Tibial nerve (tissue), 4 donors: ENCODE measurements around the gene XPO5. TPM values are rescaled to one million over a fixed set of nuclear protein-coding genes. Genes with fewer than 3 reads are reported as not detected.

Experiments used
- DNase-seq, 2 donors: peaks; one replicate each; pipeline ENCODE4 v3.0.0-alpha.2; 2019; ENCODE audit warnings: low spot score in 2 of 2
- H3K27ac ChIP-seq, 4 donors: fragments of 200-600 bp; sonication (generic) in 3 of 4; one replicate each; pipeline ENCODE4 v1.5.1; 2017 to 2019; ENCODE audit warnings: mild to moderate bottlenecking in 1 of 4
- H3K27me3 ChIP-seq, 2 donors: fragments of 200-600 bp; sonication (generic) in 1 of 2; one replicate each; pipeline versions ENCODE4 v1.5.1 to v1.6.0; 2017 to 2019
- H3K36me3 ChIP-seq, 3 donors: fragments of 200-600 bp; sonication (generic); one replicate each; pipeline ENCODE4 v1.5.1; 2018 to 2019
- H3K4me1 ChIP-seq, 4 donors: fragments of 200-600 bp; sonication (generic) in 3 of 4; one replicate each; pipeline ENCODE4 v1.5.1; 2017 to 2019
- H3K4me3 ChIP-seq, 4 donors: fragments of 200-600 bp; sonication (generic) in 3 of 4; one replicate each; pipeline ENCODE4 v1.5.1; 2017 to 2019; ENCODE audit warnings: mild to moderate bottlenecking in 1 of 4, moderate library complexity in 1 of 4
- H3K9me3 ChIP-seq, 4 donors: fragments of 200-600 bp; sonication (generic) in 3 of 4; one replicate each; pipeline ENCODE4 v1.5.1; 2017 to 2019
- EP300 ChIP-seq, 2 donors: sonication (generic); formaldehyde crosslinking; IDR thresholded peaks; one replicate each; pipeline ENCODE4 v1.6.1; 2017; ENCODE audit warnings: antibody characterized with exemption in 2 of 2, mild to moderate bottlenecking in 1 of 2
- POLR2A ChIP-seq, 2 donors: fragments of 450-650 bp; IDR thresholded peaks; one replicate each; pipeline ENCODE4 v1.6.1; 2017; ENCODE audit warnings: antibody characterized with exemption in 2 of 2, mild to moderate bottlenecking in 2 of 2, moderate library complexity in 2 of 2
- WGBS, 2 donors: methylation state at CpG; one replicate each; pipeline ENCODE4 v1.1.5; 2018; 5-methylcytosine and 5-hydroxymethylcytosine counted together
- total RNA-seq, 4 donors: library from RNA; depleted of rRNA; stranded (reverse); fragments of >200 nt; gene quantifications; one replicate each; pipeline ENCODE4 v1.1.0, GENCODE V29; 2016
- TF ChIP-seq, protein P1 (sequence below), 5 experiments: fragments of 200-600 bp in 3 of 5; fragments of 450-650 bp in 2 of 5; sonication (generic) in 3 of 5; IDR thresholded peaks; one replicate each; pipeline ENCODE4 v1.5.1; 2016 to 2019; ENCODE audit warnings: antibody characterized with exemption in 5 of 5, mild to moderate bottlenecking in 3 of 5, moderate library complexity in 2 of 5

XPO5 gene
- total RNA-seq, 4 donors from 2014 or later, result 12.5 to 38.3 (median 32.8) TPM

DNA sequence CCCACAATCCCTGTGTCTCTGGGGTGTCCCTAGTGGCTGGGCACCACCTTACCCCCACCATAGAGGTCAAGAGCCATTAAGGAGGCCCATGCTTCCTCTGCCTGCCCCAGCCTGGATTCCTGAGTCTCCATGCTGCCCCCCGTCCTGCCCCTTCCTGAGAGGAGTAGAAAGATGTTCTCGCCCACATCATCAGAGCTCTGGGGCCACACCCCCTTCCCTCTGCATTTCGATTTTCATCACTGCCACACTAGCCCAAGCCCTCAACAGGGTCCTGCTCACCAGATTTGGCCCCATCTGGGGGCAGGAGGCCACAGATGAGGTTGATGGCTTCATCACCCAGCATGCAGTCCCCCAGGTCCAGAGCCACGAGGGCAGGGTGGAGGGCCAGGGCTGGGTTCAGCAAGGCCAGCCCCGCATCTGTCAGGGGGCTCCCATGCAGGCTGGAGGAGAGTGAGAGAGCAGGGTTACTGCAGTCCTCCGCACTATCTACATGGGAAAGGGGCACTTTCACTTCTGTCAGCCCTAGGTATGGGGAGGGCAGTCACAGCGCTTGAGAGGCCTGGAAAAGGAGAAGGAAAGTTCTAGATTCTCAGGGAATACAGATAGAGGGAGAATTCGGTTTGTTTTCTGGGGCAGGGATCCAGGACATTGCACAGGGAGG is 67.2 kb downstream of the XPO5 start:
- WGBS, 2 donors, result 58 to 67% methylated on average over 7 to 8 of the region's 8 CpGs
- no peaks in the 10 kb centered on the region for H3K27me3 ChIP-seq
- no peak for TF ChIP-seq EP300 (IDR thresholded peaks at IDR 0.05)
- TF ChIP-seq, protein P1, sequence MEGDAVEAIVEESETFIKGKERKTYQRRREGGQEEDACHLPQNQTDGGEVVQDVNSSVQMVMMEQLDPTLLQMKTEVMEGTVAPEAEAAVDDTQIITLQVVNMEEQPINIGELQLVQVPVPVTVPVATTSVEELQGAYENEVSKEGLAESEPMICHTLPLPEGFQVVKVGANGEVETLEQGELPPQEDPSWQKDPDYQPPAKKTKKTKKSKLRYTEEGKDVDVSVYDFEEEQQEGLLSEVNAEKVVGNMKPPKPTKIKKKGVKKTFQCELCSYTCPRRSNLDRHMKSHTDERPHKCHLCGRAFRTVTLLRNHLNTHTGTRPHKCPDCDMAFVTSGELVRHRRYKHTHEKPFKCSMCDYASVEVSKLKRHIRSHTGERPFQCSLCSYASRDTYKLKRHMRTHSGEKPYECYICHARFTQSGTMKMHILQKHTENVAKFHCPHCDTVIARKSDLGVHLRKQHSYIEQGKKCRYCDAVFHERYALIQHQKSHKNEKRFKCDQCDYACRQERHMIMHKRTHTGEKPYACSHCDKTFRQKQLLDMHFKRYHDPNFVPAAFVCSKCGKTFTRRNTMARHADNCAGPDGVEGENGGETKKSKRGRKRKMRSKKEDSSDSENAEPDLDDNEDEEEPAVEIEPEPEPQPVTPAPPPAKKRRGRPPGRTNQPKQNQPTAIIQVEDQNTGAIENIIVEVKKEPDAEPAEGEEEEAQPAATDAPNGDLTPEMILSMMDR (IDR thresholded peaks at IDR 0.05), result no peak
- TF ChIP-seq POLR2A (IDR thresholded peaks at IDR 0.05), result no peak
- no peak overlapping the region for H3K4me3 ChIP-seq
- no peak for DNase-seq
- peaks cover 0 to 58% (median 19%) of the 10 kb centered on the region in 3 donors for H3K36me3 ChIP-seq
- H3K27ac ChIP-seq, result no peak overlapping the region
- peaks cover 0 to 32% (median 11%) of the 10 kb centered on the region in 4 donors for H3K4me1 ChIP-seq
- H3K9me3 ChIP-seq, result no peaks in the 10 kb centered on the region

DNA sequence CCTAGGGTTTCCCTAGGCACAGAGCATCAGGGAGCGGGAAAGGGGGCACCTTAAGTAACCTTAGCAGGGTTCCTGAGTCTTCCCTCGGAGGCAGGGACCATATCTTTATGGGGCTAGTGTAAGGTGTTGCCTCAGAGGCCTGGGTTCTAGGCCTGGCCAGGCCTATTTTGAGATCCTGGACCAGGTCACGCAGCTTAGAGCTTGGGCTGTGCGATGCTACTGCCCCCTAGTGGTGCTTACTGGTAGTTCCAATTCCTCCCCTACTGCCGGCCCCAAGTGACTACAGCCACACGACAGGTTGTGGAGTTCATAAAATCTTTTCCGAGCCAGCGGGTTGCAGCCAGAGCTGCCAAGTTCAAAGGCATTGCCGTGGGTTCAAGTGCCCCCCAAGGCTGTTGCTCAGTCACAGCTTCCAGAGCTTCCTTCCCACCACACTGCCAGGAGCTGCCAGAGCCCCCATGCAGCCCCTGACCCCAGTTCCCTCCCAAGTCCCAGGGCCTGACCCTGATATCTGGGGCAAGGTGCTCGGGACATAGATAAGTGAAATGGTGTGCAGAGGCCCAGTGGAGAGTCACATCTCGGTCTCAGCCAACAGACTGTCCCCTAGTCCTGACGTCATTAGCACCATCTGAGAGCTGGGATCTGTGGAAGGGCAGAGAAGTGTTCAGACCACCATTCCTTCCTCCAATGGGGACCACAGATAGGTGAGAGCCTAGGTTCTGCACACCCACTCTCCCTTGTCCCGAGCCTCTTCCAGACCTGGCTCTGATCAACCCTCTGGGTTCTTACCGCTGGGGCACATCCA is 69.0 kb downstream of the XPO5 start:
- peak overlapping the region in 2 of 4 donors; percentile 21 to 54 for H3K27ac ChIP-seq
- 32 to 33% methylated on average over 9 to 11 of the region's 14 CpGs for WGBS, 2 donors
- H3K4me3 ChIP-seq, result no peak overlapping the region
- H3K4me1 ChIP-seq, result peaks cover 0 to 30% (median 11%) of the 10 kb centered on the region in 4 donors
- no peaks in the 10 kb centered on the region for H3K9me3 ChIP-seq
- peaks cover 2 to 58% (median 9%) of the 10 kb centered on the region in 3 donors for H3K36me3 ChIP-seq
- no peak for TF ChIP-seq EP300 (IDR thresholded peaks at IDR 0.05)
- TF ChIP-seq, protein P1 (IDR thresholded peaks at IDR 0.05), result peak; percentile 92 to 96 (median 93)
- H3K27me3 ChIP-seq, result no peaks in the 10 kb centered on the region
- DNase-seq, result peak; percentile 71 to 87

DNA sequence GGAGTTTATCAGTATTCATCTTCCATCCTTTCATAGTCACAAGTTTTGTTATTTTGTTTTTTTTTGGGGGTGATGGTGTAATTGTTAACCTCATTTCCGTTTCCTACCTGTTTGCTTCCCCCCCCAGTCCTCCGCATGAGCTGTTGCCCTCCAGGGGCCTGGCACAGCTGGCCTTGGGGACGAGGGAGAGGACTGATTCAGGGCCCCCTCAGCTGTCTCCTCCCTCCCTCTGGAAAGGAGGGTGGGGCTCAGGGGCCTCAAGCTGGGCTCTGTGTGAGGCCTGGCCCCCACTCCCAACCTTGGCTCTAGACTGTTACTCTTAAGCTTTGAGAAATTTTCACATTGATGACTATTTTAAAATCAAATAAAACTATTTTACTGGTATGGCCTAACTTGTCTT is 69.7 kb downstream of the XPO5 start:
- TF ChIP-seq POLR2A (IDR thresholded peaks at IDR 0.05), result no peak
- no peak overlapping the region for H3K4me3 ChIP-seq
- peaks cover 2 to 57% (median 5%) of the 10 kb centered on the region in 3 donors for H3K36me3 ChIP-seq
- no peaks in the 10 kb centered on the region for H3K27me3 ChIP-seq
- peak overlapping the region in 2 of 4 donors; percentile 21 to 54 for H3K27ac ChIP-seq
- DNase-seq, result no peak
- no peaks in the 10 kb centered on the region for H3K9me3 ChIP-seq
- H3K4me1 ChIP-seq, result peaks cover 0 to 30% (median 11%) of the 10 kb centered on the region in 4 donors
- WGBS, 2 donors, result 82 to 88% methylated on average over 3 of the region's 3 CpGs

DNA sequence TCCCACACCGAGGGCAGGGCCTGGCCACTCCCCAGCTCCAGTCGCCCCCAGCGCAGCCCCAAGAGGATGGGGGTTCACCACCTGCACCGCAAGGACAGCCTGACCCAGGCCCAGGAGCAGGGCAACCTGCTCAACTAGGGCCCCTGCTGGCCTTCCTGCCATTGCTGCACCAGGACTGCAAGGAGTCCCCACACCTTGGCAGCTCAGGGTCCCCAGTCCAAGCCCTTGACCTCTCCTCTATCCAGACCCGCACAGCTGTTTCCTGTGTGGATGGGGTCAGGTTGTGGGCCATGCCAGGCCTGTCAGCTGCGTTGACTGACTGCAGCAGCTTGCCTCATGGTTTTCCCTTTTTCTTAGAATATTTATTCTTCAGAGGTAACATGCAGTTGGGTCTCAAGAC is 70.1 kb downstream of the XPO5 start:
- 63 to 69% methylated on average over 4 to 5 of the region's 6 CpGs for WGBS, 2 donors
- Histone ChIP-seq H3K4me3 (no peak overlapping the region), H3K36me3 (peaks cover 2 to 57% (median 5%) of the 10 kb centered on the region in 3 donors), H3K27me3 (no peaks in the 10 kb centered on the region), H3K9me3 (no peaks in the 10 kb centered on the region), H3K4me1 (peaks cover 0 to 27% (median 10%) of the 10 kb centered on the region in 4 donors), H3K27ac (peak overlapping the region in 1 of 4 donors; percentile 21)
- TF ChIP-seq POLR2A (IDR thresholded peaks at IDR 0.05) (no peak), EP300 (IDR thresholded peaks at IDR 0.05) (no peak)
- TF ChIP-seq, protein P1 (IDR thresholded peaks at IDR 0.05), result no peak
- no peak for DNase-seq

DNA sequence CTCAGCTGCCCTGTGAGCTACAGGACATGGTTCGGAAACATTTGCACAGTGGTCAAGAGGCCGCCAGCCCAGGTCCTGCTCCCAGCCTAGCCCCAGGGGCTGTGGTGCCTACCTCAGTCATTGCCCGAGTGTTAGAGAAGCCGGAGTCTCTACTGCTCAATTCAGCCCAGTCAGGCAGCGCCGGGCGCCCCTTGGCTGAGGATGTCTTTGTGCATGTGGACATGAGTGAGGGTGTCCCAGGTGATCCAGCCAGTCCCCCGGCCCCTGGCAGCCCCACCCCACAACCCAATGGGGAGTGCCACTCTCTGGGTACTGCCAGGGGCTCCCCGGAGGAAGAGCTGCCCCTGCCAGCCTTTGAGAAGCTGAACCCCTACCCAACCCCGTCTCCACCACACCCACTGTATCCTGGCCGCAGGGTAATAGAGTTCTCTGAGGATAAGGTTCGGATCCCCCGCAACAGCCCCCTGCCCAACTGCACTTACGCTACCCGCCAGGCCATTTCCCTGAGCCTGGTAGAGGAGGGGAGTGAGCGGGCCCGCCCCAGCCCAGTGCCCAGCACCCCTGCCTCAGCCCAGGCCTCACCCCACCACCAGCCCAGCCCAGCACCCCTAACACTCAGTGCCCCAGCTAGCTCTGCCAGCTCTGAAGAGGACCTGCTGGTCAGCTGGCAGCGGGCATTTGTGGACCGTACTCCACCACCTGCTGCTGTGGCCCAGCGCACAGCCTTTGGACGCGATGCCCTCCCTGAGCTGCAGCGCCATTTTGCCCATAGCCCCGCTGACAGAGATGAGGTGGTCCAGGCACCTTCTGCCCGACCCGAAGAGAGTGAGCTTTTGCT is 70.9 kb downstream of the XPO5 start:
- Histone ChIP-seq H3K4me1 (peaks cover 0 to 22% (median 6%) of the 10 kb centered on the region in 4 donors), H3K27me3 (no peaks in the 10 kb centered on the region), H3K36me3 (peaks cover 2 to 62% (median 5%) of the 10 kb centered on the region in 3 donors), H3K27ac (no peak overlapping the region), H3K9me3 (no peaks in the 10 kb centered on the region), H3K4me3 (no peak overlapping the region)
- WGBS, 2 donors, result 87 to 92% methylated on average over 20 to 25 of the region's 26 CpGs
- TF ChIP-seq POLR2A (IDR thresholded peaks at IDR 0.05), result no peak
- TF ChIP-seq, protein P1 (IDR thresholded peaks at IDR 0.05), result no peak
- no peak for TF ChIP-seq EP300 (IDR thresholded peaks at IDR 0.05)
- no peak for DNase-seq
